ENCODE results near the gene BORCS6. TPM values are rescaled to one million over a fixed set of nuclear protein-coding genes. Genes with fewer than 3 reads are reported as not detected.

Gene BORCS6
- total RNA-seq, 6 experiments from 2014 or later = 4.4 to 6.0 (median 4.6) TPM

DNA sequence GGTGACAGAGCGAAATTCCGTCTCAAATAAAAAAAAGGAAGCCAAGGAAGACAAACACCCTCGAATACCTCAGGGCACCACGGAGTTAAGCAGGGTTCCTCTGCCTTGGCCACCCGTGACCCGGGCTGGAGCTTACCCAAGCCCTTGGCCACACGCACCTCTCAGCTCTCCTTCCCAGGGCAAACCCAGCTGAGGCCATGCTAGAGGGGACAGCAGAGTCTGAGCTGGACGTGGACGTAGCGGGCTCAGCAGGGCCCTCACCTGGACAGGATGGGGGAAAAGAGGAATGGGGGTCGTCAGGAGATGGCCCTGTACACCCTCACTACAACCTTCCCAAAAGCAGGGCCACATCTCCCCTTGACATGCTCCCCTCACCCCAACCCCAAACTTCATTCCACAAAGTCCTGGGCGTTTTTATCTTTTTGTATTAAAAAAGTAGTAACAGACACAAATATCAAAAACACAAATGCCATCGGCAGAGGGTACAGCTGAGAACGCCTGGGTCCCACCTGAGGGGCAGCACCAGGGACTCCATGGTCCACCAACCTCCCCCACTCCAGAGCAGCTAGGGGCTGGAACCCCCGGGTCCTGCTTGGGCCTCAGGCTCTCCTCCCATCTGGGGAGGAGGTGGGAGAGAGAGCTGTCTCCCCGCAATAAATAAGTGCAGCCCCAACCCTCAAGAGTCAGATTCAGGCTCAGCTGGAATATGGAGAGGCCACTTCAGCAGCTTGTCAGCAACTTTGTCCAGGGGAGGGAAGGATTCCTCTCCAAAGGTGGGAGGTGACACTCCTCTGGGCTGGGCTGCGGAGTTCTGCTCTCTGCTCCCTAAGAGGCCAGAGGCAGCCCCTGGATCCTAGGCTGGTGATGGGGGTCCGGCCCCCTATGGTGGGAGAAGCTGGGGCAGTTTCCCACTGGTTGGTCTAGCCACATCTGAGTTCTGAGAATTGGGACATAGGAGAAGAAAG lies 49.6 kb downstream of the BORCS6 start:
- H3K27ac Mint-ChIP-seq = no peak overlapping the region
- no peaks in the 10 kb centered on the region for H3K4me1 Mint-ChIP-seq (ENCODE audit: low read depth)
- TF ChIP-seq, protein P1, sequence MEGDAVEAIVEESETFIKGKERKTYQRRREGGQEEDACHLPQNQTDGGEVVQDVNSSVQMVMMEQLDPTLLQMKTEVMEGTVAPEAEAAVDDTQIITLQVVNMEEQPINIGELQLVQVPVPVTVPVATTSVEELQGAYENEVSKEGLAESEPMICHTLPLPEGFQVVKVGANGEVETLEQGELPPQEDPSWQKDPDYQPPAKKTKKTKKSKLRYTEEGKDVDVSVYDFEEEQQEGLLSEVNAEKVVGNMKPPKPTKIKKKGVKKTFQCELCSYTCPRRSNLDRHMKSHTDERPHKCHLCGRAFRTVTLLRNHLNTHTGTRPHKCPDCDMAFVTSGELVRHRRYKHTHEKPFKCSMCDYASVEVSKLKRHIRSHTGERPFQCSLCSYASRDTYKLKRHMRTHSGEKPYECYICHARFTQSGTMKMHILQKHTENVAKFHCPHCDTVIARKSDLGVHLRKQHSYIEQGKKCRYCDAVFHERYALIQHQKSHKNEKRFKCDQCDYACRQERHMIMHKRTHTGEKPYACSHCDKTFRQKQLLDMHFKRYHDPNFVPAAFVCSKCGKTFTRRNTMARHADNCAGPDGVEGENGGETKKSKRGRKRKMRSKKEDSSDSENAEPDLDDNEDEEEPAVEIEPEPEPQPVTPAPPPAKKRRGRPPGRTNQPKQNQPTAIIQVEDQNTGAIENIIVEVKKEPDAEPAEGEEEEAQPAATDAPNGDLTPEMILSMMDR (IDR thresholded peaks at IDR 0.05) = no peak

DNA sequence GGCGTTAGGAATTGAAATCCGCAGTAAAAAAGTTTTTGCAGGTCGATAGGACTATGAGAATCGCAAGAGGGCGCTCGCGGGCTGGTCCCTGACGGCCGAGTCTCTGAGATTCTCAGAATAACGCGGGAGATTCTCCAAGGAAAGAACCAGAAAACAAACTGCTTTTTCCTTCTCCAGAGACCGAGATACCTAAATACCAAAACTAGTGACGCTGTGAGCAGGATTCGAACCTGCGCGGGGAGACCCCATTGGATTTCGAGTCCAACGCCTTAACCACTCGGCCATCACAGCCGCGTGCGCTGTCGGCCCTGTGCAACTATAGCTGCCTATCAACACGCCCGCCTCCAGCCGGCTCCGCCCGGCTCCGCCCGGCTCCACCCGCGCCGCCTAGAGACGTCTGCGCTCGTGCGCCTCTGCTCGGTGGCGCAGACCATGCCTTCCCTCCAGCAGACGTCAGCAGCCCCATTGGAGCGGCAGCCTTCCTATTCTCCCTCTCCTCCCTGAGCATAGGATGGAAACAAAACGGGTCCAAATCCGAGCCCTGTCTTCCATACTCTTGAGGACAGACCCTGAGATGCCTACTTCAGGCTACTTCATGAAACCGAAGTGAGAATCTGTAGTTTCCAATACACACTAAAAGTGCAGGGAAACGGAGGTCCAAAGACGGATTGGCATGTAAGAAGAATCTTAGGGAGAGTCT lies 51.2 kb downstream of the BORCS6 start:
- Mint-ChIP-seq H3K4me3 (no peak overlapping the region), H3K4me1 (ENCODE audit: low read depth) (peaks cover 8% of the 10 kb centered on the region), H3K27ac (no peak overlapping the region), H3K9me3 (no peaks in the 10 kb centered on the region), H3K36me3 (ENCODE audit: low read depth) (peaks cover 2% of the 10 kb centered on the region; the same call in 1 of the 2 replicates), H3K27me3 (ENCODE audit: insufficient read depth) (peaks cover 12% of the 10 kb centered on the region)
- TF ChIP-seq, protein P1 (IDR thresholded peaks at IDR 0.05) = peak; percentile 94
- DNase-seq = peak; percentile 98

More for the DNA sequence above, 49.6 kb downstream of the BORCS6 start:
- H3K9me3 Mint-ChIP-seq = no peaks in the 10 kb centered on the region
- peaks cover 24% of the 10 kb centered on the region for H3K27me3 Mint-ChIP-seq (ENCODE audit: insufficient read depth)
- no peak overlapping the region for H3K4me3 Mint-ChIP-seq
- DNase-seq = no peak
- H3K36me3 Mint-ChIP-seq (ENCODE audit: low read depth) = peaks cover 5% of the 10 kb centered on the region; the same call in 1 of the 2 replicates

DNA sequence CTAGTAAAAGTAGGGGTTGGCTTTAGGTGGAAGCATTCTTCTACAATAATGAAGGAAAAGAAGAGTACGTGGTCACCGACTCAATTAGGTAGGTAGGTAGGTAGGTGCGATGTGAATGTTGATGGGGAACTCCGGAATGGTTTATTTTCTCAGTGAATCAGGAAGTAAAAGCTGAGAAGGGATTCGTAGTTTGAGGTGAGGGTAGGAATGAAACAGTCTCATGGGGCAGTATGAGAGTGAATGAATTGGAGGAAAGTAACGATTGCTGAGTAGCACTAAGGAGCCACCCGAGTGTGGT lies 51.7 kb downstream of the BORCS6 start:
- Mint-ChIP-seq H3K27me3 (ENCODE audit: insufficient read depth) (peaks cover 9% of the 10 kb centered on the region), H3K9me3 (no peaks in the 10 kb centered on the region), H3K27ac (no peak overlapping the region), H3K36me3 (ENCODE audit: low read depth) (no peaks in the 10 kb centered on the region), H3K4me1 (ENCODE audit: low read depth) (peaks cover 13% of the 10 kb centered on the region), H3K4me3 (no peak overlapping the region)
- TF ChIP-seq, protein P1 (IDR thresholded peaks at IDR 0.05) = no peak
- no peak for DNase-seq

Small RNA genes lying within 50 kb of the gene (microRNA-seq; reads per million reads assigned to microRNA genes)
- gene MIR4521 (144 reads per million, percentile 54 among the genes with 10 or more reads in this experiment), gene MIR6883 (not detected)

Other genes with a start within 250 kb of the BORCS6 start
- not detected for gene GUCY2D, start 187.6 kb downstream of the BORCS6 start, total RNA-seq (2021; fragmentation: NEBNext Ultra II Directional; extraction: Animal tissue kit (Norgen Biotek cat#: 25700))
- not detected for gene ALOX15B, start 151.1 kb downstream of the BORCS6 start, total RNA-seq (2021; fragmentation: NEBNext Ultra II Directional; extraction: Animal tissue kit (Norgen Biotek cat#: 25700))
- gene ALOX12B, start 102.5 kb downstream of the BORCS6 start, total RNA-seq (2021; fragmentation: NEBNext Ultra II Directional; extraction: Animal tissue kit (Norgen Biotek cat#: 25700)) = not detected
- under 1 TPM; 0.14 to 0.30 (median 0.21) TPM for gene ALOXE3, start 71.7 kb downstream of the BORCS6 start, total RNA-seq (2021; fragmentation: NEBNext Ultra II Directional; extraction: Animal tissue kit (Norgen Biotek cat#: 25700))
- gene HES7, start 66.1 kb downstream of the BORCS6 start, total RNA-seq (2021; fragmentation: NEBNext Ultra II Directional; extraction: Animal tissue kit (Norgen Biotek cat#: 25700)) = under 1 TPM; 0.24 to 0.54 (median 0.41) TPM
- gene PER1, start 37.8 kb downstream of the BORCS6 start, total RNA-seq (2021; fragmentation: NEBNext Ultra II Directional; extraction: Animal tissue kit (Norgen Biotek cat#: 25700)) = 10 to 100 TPM; 18.9 to 31.8 (median 26.9) TPM
- 10 to 100 TPM; 37.0 to 47.6 (median 44.5) TPM for gene VAMP2, start 27.2 kb downstream of the BORCS6 start, total RNA-seq (2021; fragmentation: NEBNext Ultra II Directional; extraction: Animal tissue kit (Norgen Biotek cat#: 25700))
- 10 to 100 TPM; 13.8 to 18.8 (median 17.5) TPM for gene TMEM107, start 13.8 kb downstream of the BORCS6 start, total RNA-seq (2021; fragmentation: NEBNext Ultra II Directional; extraction: Animal tissue kit (Norgen Biotek cat#: 25700))
- 10 to 100 TPM; 24.5 to 43.4 (median 39.5) TPM for gene AURKB, start 20.4 kb upstream of the BORCS6 start, total RNA-seq (2021; fragmentation: NEBNext Ultra II Directional; extraction: Animal tissue kit (Norgen Biotek cat#: 25700))
- gene CTC1, start 57.9 kb upstream of the BORCS6 start, total RNA-seq (2021; fragmentation: NEBNext Ultra II Directional; extraction: Animal tissue kit (Norgen Biotek cat#: 25700)) = 10 to 100 TPM in 5 of 6 experiments, 1 to 10 TPM in 1; 8.8 to 14.4 (median 10.8) TPM
- 10 to 100 TPM; 46.8 to 63.9 (median 58.8) TPM for gene PFAS, start 59.1 kb upstream of the BORCS6 start, total RNA-seq (2021; fragmentation: NEBNext Ultra II Directional; extraction: Animal tissue kit (Norgen Biotek cat#: 25700))
- 10 to 100 TPM; 27.8 to 32.2 (median 30.9) TPM for gene RANGRF, start 98.5 kb upstream of the BORCS6 start, total RNA-seq (2021; fragmentation: NEBNext Ultra II Directional; extraction: Animal tissue kit (Norgen Biotek cat#: 25700))
- gene SLC25A35, start 105.2 kb upstream of the BORCS6 start, total RNA-seq (2021; fragmentation: NEBNext Ultra II Directional; extraction: Animal tissue kit (Norgen Biotek cat#: 25700)) = 1 to 10 TPM; 1.6 to 3.7 (median 3.1) TPM
- not detected for gene ARHGEF15, start 120.1 kb upstream of the BORCS6 start, total RNA-seq (2021; fragmentation: NEBNext Ultra II Directional; extraction: Animal tissue kit (Norgen Biotek cat#: 25700))
- gene ODF4, start 149.7 kb upstream of the BORCS6 start, total RNA-seq (2021; fragmentation: NEBNext Ultra II Directional; extraction: Animal tissue kit (Norgen Biotek cat#: 25700)) = not detected
- gene RPL26, start 193.0 kb upstream of the BORCS6 start, total RNA-seq (2021; fragmentation: NEBNext Ultra II Directional; extraction: Animal tissue kit (Norgen Biotek cat#: 25700)) = 1,000 to 10,000 TPM; 1,301 to 1,432 (median 1,370) TPM
- not detected for gene RNF222, start 207.6 kb upstream of the BORCS6 start, total RNA-seq (2021; fragmentation: NEBNext Ultra II Directional; extraction: Animal tissue kit (Norgen Biotek cat#: 25700))
- 10 to 100 TPM; 65.4 to 79.1 (median 69.2) TPM for gene NDEL1, start 245.7 kb upstream of the BORCS6 start, total RNA-seq (2021; fragmentation: NEBNext Ultra II Directional; extraction: Animal tissue kit (Norgen Biotek cat#: 25700))